CD14-positive monocyte (primary cell): ENCODE results near the gene PPOX. TPM values are rescaled to one million over a fixed set of nuclear protein-coding genes. Genes with fewer than 3 reads are reported as not detected.

Source experiments
- DNase-seq, 3 donors: peaks; one replicate each; pipeline ENCODE4 v3.0.0-alpha.2; 2011 to 2022
- H2AFZ ChIP-seq: 2 replicates; pipeline ENCODE4 v1.6.0; 2012; ENCODE audit warnings: mild to moderate bottlenecking, low read depth, low read length, inconsistent platforms; ENCODE audit not compliant: insufficient read depth, poor library complexity, severe bottlenecking
- H3K27ac ChIP-seq, 2 donors: 1 replicate in 1 of 2; 2 replicates in 1 of 2; pipeline ENCODE4 v1.5.1; 2012 to 2013; ENCODE audit warnings: low read length in 2 of 2, control low read depth in 1 of 2, inconsistent platforms in 1 of 2, low read depth in 1 of 2, mild to moderate bottlenecking in 1 of 2
- H3K27me3 ChIP-seq, 2 donors: one replicate each; pipeline versions ENCODE4 v1.6.0 to v1.6.1; 2011 to 2013; ENCODE audit warnings: low read length in 2 of 2; ENCODE audit not compliant: control insufficient read depth in 2 of 2, insufficient read depth in 2 of 2
- H3K36me3 ChIP-seq, 2 donors: replicated peaks in 1 of 2; 1 replicate in 1 of 2; 2 replicates in 1 of 2; pipeline versions ENCODE4 v1.5.1 to v1.6.1; 2012 to 2013; ENCODE audit warnings: low read length in 2 of 2, control low read depth in 1 of 2, inconsistent platforms in 1 of 2, mild to moderate bottlenecking in 1 of 2; ENCODE audit not compliant: insufficient read depth in 2 of 2, control insufficient read depth in 1 of 2
- H3K4me1 ChIP-seq, 2 donors: 1 replicate in 1 of 2; 2 replicates in 1 of 2; pipeline versions ENCODE4 v1.5.1 to v1.6.1; 2012 to 2013; ENCODE audit warnings: low read length in 2 of 2, control low read depth in 1 of 2, inconsistent platforms in 1 of 2, mild to moderate bottlenecking in 1 of 2, moderate library complexity in 1 of 2; ENCODE audit not compliant: insufficient read depth in 2 of 2, control insufficient read depth in 1 of 2
- H3K4me2 ChIP-seq: replicated peaks from 2 replicates; pipeline ENCODE3; 2012; ENCODE audit warnings: low read length, moderate library complexity, mild to moderate bottlenecking; ENCODE audit not compliant: poor library complexity, severe bottlenecking; ENCODE audit errors: extremely low read depth
- H3K4me3 ChIP-seq, 3 experiments: fragments of 200-600 bp in 1 of 3; sonication (generic) in 1 of 3; replicated peaks in 1 of 3; 1 replicate in 2 of 3; 2 replicates in 1 of 3; pipeline ENCODE4 v1.5.1; 2011 to 2013; ENCODE audit warnings: low read length in 3 of 3, mild to moderate bottlenecking in 3 of 3, control low read depth in 2 of 3, low read depth in 2 of 3, inconsistent platforms in 1 of 3, moderate library complexity in 1 of 3
- H3K79me2 ChIP-seq: 2 replicates; pipeline ENCODE4 v1.6.0; 2012; ENCODE audit warnings: mild to moderate bottlenecking, control low read depth, inconsistent platforms, low read length, moderate library complexity; ENCODE audit not compliant: insufficient read depth
- H3K9ac ChIP-seq: 2 replicates; pipeline ENCODE4 v1.6.0; 2017; ENCODE audit warnings: low read length, mild to moderate bottlenecking; ENCODE audit not compliant: insufficient read depth, poor library complexity, severe bottlenecking
- H3K9me3 ChIP-seq, 2 donors: replicated peaks in 1 of 2; 1 replicate in 1 of 2; 2 replicates in 1 of 2; pipeline versions ENCODE4 v1.5.1 to v1.6.1; 2012 to 2013; ENCODE audit warnings: low read length in 2 of 2, control low read depth in 1 of 2; ENCODE audit not compliant: control insufficient read depth in 1 of 2, insufficient read depth in 1 of 2
- H4K20me1 ChIP-seq: 2 replicates; pipeline ENCODE4 v1.6.0; 2012; ENCODE audit warnings: mild to moderate bottlenecking, low read length, control low read depth, moderate library complexity; ENCODE audit not compliant: insufficient read depth
- H3K27ac Mint-ChIP-seq, 7 donors: one replicate each; pipeline ENCODE4 v1.8.0; 2020; ENCODE audit warnings: mild to moderate bottlenecking in 7 of 7, mixed read lengths in 7 of 7, moderate library complexity in 6 of 7, inconsistent platforms in 2 of 7
- H3K27me3 Mint-ChIP-seq, 3 donors: one replicate each; pipeline ENCODE4 v1.8.0; 2021 to 2022; ENCODE audit warnings: low read depth in 3 of 3, mild to moderate bottlenecking in 3 of 3, mixed read lengths in 3 of 3, moderate library complexity in 3 of 3, inconsistent platforms in 1 of 3
- H3K36me3 Mint-ChIP-seq, 2 donors: one replicate each; pipeline ENCODE4 v1.8.0; 2020; ENCODE audit warnings: mixed read lengths in 2 of 2, inconsistent platforms in 1 of 2, mild to moderate bottlenecking in 1 of 2
- H3K4me1 Mint-ChIP-seq: one replicate; pipeline ENCODE4 v1.8.0; 2020; ENCODE audit warnings: mild to moderate bottlenecking, mixed read lengths
- H3K4me3 Mint-ChIP-seq, 2 donors: one replicate each; pipeline ENCODE4 v1.8.0; 2020; ENCODE audit warnings: mild to moderate bottlenecking in 2 of 2, mixed read lengths in 2 of 2, moderate library complexity in 1 of 2
- H3K9me3 Mint-ChIP-seq, 7 donors: one replicate each; pipeline ENCODE4 v1.8.0; 2020 to 2022; ENCODE audit warnings: mixed read lengths in 7 of 7, mild to moderate bottlenecking in 6 of 7, moderate library complexity in 6 of 7, inconsistent platforms in 2 of 7
- CTCF ChIP-seq: fragments of 200-600 bp; IDR thresholded peaks from one replicate; pipeline ENCODE4 v1.8.0; 2022; ENCODE audit warnings: antibody characterized with exemption, mild to moderate bottlenecking
- WGBS: methylation state at CpG from one replicate; pipeline ENCODE4 v1.1.5; 2013; ENCODE audit warnings: missing lambda C conversion rate; ENCODE audit not compliant: insufficient coverage; 5-methylcytosine and 5-hydroxymethylcytosine counted together
- intact Hi-C, 2 donors: fragments of 100-400 bp; cut with micrococcal nuclease; formaldehyde crosslinking; loops; one replicate each; pipeline versions ENCODE4 v1.15.0 to v1.15.1; 2023
- polyA plus RNA-seq, 3 donors: library from polyadenylated mRNA; depleted of rRNA in 1 of 3; unstranded in 2 of 3; stranded (reverse) in 1 of 3; fragments of 300-500 nt in 2 of 3; fragments of >200 nt in 1 of 3; fragmentation: Illumina TruSeq in 2 of 3; gene quantifications; 1 replicate in 2 of 3; 2 replicates in 1 of 3; pipeline ENCODE4 v1.2.3, GENCODE V29; 2012 to 2021

The PPOX gene
- polyA plus RNA-seq, 3 donors, result 10.5 to 42.6 (median 10.8) TPM

- no peaks in the 10 kb centered on the region for H3K27me3 ChIP-seq
- no peaks in the 10 kb centered on the region for H3K9me3 ChIP-seq
- peak; percentile 84 for TF ChIP-seq CTCF
- no peak overlapping the region for H3K4me3 ChIP-seq
- no peak overlapping the region for H3K4me2 ChIP-seq
- no peak overlapping the region for H3K4me3 Mint-ChIP-seq
- H4K20me1 ChIP-seq, result no peaks in the 10 kb centered on the region
- no peak overlapping the region for H3K9ac ChIP-seq
- peak; percentile 63 to 81 (median 74) for DNase-seq
- H3K9me3 Mint-ChIP-seq, result no peaks in the 10 kb centered on the region
- peak overlapping the region in 5 of 7 donors; percentile 18 to 81 (median 35) for H3K27ac Mint-ChIP-seq
- 86% methylated on average over 7 of the region's 15 CpGs for WGBS
- peaks cover 51 to 55% of the 10 kb centered on the region in 2 donors for H3K4me1 ChIP-seq
- no peaks in the 10 kb centered on the region for H3K36me3 Mint-ChIP-seq
- peak overlapping the region in 1 of 2 donors; percentile 22 for H3K27ac ChIP-seq
- no peaks in the 10 kb centered on the region for H3K36me3 ChIP-seq
- H3K27me3 Mint-ChIP-seq, result peaks cover 0 to 3% (median 2%) of the 10 kb centered on the region in 3 donors
- intact Hi-C loops, result no loop called here
- H2AFZ ChIP-seq, result peak overlapping the region; percentile 43
- peaks cover 63% of the 10 kb centered on the region for H3K4me1 Mint-ChIP-seq
- no peaks in the 10 kb centered on the region for H3K79me2 ChIP-seq
Measured at GRCh38 chr1:161192476-161193465, 26.5 kb downstream of the PPOX start.

GRCh38 chr1:161193561-161194235 lies 27.5 kb downstream of the PPOX start:
- H3K9ac ChIP-seq, result no peak overlapping the region
- no peaks in the 10 kb centered on the region for H4K20me1 ChIP-seq
- H3K4me1 ChIP-seq, result peaks cover 46% of the 10 kb centered on the region in 2 donors
- no peaks in the 10 kb centered on the region for H3K36me3 ChIP-seq
- no peak overlapping the region for H2AFZ ChIP-seq
- Mint-ChIP-seq H3K4me1 (peaks cover 58% of the 10 kb centered on the region), H3K27me3 (peaks cover 0 to 2% (median 0%) of the 10 kb centered on the region in 3 donors), H3K9me3 (no peaks in the 10 kb centered on the region), H3K4me3 (no peak overlapping the region), H3K36me3 (no peaks in the 10 kb centered on the region), H3K27ac (peak overlapping the region in 2 of 7 donors; percentile 68 to 73)
- intact Hi-C loops, result no loop called here
- no peaks in the 10 kb centered on the region for H3K27me3 ChIP-seq
- no peaks in the 10 kb centered on the region for H3K9me3 ChIP-seq
- 92% methylated on average over 14 of the region's 21 CpGs for WGBS
- DNase-seq, result no peak
- no peaks in the 10 kb centered on the region for H3K79me2 ChIP-seq
- peak overlapping the region in 1 of 2 donors; percentile 22 for H3K27ac ChIP-seq
- TF ChIP-seq CTCF, result no peak
- H3K4me2 ChIP-seq, result no peak overlapping the region
- no peak overlapping the region for H3K4me3 ChIP-seq
